ENCODE results near the gene TCF23.
"Not testable (repeated sequence)": the region's sequence is repeated elsewhere in the genome, so short reads cannot be mapped to it uniquely, and the experiment has no call there.

Gene TCF23

GRCh38 chr2:27118525-27119329 lies 30.1 kb upstream of the TCF23 start, which contains the start of gene CGREF1:
CGREF1 (minus strand) TSS chr2:27119128; CDS start chr2:27104366, 14,762 bp downstream.
- Histone ChIP-seq H3K4me3 (ENCODE audit: low read length) (peak within 1 kb of the TSS; percentile 63), H3K4me1 (ENCODE audit: control insufficient read depth, insufficient read depth, low read length) (no peaks in the 10 kb centered on the region), H3K36me3 (ENCODE audit: control insufficient read depth, insufficient read depth, low read length) (no peaks in the 10 kb centered on the region), H3K27me3 (ENCODE audit: control insufficient read depth, insufficient read depth, low read length) (peaks cover 7% of the 10 kb centered on the region), H3K9ac (ENCODE audit: low read length) (no peak within 1 kb of the TSS), H3K27ac (ENCODE audit: low read depth, low read length) (no peak within 1 kb of the TSS)

DNA sequence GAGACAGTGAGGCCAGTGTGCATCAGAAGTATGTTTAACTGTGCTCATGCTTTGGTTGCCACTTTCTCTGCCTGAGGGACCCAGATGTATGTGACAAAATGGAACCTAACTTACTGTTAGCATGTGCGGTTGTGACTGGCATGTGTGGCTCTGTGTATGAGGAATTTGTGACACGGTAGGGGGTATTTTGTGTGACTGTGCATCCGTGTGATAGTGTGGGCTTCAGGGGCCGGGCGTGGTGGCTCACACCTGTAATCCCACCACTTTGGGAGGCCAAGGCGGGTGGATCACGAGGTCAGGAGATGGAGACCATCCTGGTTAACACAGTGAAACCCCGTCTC lies 29.5 kb upstream of the TCF23 start:
- H3K9ac ChIP-seq (ENCODE audit: low read length); H3K27me3 ChIP-seq (ENCODE audit: control insufficient read depth, insufficient read depth, low read length); H3K4me1 ChIP-seq (ENCODE audit: control insufficient read depth, insufficient read depth, low read length); H3K36me3 ChIP-seq (ENCODE audit: control insufficient read depth, insufficient read depth, low read length); H3K27ac ChIP-seq (ENCODE audit: low read depth, low read length): not testable (repeated sequence)
- H3K4me3 ChIP-seq (ENCODE audit: low read length): peak overlapping the region; percentile 63

- Histone ChIP-seq H3K27ac (ENCODE audit: low read depth, low read length) (no peak overlapping the region), H3K9ac (ENCODE audit: low read length) (no peak overlapping the region), H3K4me3 (ENCODE audit: low read length) (no peak overlapping the region), H3K4me1 (ENCODE audit: control insufficient read depth, insufficient read depth, low read length) (no peaks in the 10 kb centered on the region), H3K27me3 (ENCODE audit: control insufficient read depth, insufficient read depth, low read length) (peaks cover 7% of the 10 kb centered on the region), H3K36me3 (ENCODE audit: control insufficient read depth, insufficient read depth, low read length) (no peaks in the 10 kb centered on the region)
Observed at GRCh38 chr2:27121906-27122305, 26.9 kb upstream of the TCF23 start.

DNA sequence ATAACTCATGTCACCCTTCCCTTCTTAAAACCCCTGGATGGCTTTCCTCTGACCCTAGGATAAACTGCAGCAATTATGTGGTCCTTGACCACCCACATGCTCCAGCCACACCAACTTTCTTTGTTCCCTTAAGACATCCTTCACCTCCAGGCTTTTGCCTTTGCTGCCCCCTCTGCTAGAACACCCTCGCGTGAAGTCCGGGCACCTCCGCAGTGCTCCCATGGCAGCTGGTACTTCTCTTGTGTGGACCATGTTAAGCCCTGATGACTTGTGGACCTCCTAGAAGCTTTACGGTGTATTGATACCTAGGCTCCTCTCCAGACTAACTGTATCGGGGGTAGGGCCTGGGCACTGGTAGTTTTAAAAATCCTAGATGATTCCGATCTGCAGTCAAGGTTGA lies 26.0 kb upstream of the TCF23 start:
- peak overlapping the region; percentile 74 for H3K4me3 ChIP-seq (ENCODE audit: low read length)
- H3K36me3 ChIP-seq (ENCODE audit: control insufficient read depth, insufficient read depth, low read length): no peaks in the 10 kb centered on the region
- no peak overlapping the region for H3K27ac ChIP-seq (ENCODE audit: low read depth, low read length)
- peaks cover 7% of the 10 kb centered on the region for H3K27me3 ChIP-seq (ENCODE audit: control insufficient read depth, insufficient read depth, low read length)
- no peak overlapping the region for H3K9ac ChIP-seq (ENCODE audit: low read length)
- no peaks in the 10 kb centered on the region for H3K4me1 ChIP-seq (ENCODE audit: control insufficient read depth, insufficient read depth, low read length)

DNA sequence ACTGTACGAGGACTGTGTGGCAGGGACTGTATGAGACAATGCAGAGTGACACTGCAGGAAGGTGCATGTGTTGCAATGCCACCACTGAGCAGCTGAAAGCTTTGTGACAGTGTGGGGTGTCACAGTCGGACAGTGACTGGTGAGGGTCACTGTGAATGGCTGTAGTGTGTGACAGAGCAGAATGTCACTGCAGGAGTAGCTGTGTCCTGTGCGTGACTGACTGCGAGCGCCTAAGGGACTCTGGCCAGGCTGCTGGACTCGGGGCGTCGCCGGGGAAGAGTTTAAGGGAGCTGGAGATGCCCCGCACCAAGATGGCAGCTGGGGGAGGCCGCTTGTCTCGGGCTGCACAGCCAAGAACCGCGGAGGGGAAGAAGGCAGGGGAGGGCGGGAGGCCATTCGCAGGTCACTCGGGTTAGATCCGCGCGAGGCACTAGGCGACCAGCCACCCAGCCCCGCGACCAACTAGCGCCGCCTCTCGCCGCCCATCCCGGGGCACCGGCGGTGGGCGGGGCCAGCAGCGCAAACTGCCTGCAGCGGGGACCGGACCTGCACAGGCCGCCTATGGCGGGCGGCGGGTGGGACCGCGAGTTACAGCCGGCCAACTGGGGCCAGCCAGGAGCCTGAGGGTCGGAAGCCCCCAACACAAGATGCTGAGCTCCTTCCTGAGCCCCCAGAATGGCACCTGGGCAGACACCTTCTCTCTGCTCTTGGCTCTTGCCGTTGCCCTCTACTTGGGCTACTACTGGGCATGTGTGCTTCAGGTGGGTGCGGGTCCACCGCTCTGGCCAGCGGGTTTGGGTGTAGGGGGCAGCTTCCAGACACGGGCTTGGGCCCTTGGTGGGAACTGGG lies 25.3 kb upstream of the TCF23 start, which contains the start of gene ABHD1:
ABHD1 (plus strand) TSS at position 514 of the 849 bp plus-strand sequence; CDS start at position 648, 134 bp downstream.
- H3K36me3 ChIP-seq (ENCODE audit: control insufficient read depth, insufficient read depth, low read length): no peaks in the 10 kb centered on the region

DNA sequence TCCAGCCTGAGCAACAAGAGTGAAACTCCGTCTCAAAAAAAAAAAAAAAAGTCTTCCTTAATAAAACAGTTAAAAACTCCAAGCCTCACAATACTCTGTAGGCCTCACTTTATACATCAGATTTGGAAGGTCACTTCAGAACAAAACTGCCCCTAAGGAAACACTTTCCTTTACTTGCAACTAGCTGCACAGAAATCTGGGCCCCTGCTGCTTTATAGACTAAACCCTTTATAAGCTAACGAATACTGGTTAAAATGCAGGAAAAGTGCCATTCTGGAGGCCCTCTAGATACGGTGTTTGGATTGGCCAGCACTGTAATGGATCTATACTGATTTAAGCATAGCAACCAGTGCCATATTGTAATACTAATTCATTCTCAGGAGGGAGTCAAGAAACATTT lies 23.7 kb upstream of the TCF23 start:
- Histone ChIP-seq H3K4me1 (ENCODE audit: control insufficient read depth, insufficient read depth, low read length) (no peaks in the 10 kb centered on the region), H3K27me3 (ENCODE audit: control insufficient read depth, insufficient read depth, low read length) (no peaks in the 10 kb centered on the region), H3K4me3 (ENCODE audit: low read length) (no peak overlapping the region), H3K27ac (ENCODE audit: low read depth, low read length) (no peak overlapping the region), H3K36me3 (ENCODE audit: control insufficient read depth, insufficient read depth, low read length) (peaks cover 6% of the 10 kb centered on the region), H3K9ac (ENCODE audit: low read length) (no peak overlapping the region)

More for the DNA sequence above, 25.3 kb upstream of the TCF23 start, which contains the start of gene ABHD1:
- Histone ChIP-seq H3K9ac (ENCODE audit: low read length) (peak within 1 kb of the TSS; percentile 5), H3K4me1 (ENCODE audit: control insufficient read depth, insufficient read depth, low read length) (no peaks in the 10 kb centered on the region), H3K4me3 (ENCODE audit: low read length) (peak within 1 kb of the TSS; percentile 74), H3K27me3 (ENCODE audit: control insufficient read depth, insufficient read depth, low read length) (peaks cover 3% of the 10 kb centered on the region), H3K27ac (ENCODE audit: low read depth, low read length) (no peak within 1 kb of the TSS)

DNA sequence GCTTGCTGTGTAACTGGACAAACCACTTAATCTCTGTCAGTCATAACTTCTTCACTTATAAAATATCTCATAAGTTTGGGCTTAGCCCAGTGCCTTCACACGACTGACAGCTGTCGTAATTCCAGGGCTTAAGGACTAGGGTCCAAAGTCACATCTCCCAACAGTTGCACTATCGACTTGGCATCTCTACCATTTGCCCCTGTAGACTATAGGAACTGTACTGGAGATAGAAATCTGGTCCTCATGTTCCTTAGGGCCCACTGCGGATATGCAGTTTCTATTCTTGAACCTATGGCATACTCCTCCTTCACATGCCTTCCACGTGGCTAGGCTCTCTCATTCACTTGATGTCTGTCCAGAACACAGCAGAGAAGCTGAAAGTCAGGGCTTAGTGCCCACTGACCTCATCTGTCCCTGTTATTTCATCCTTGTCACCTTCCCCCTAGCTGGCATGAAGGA lies 22.5 kb upstream of the TCF23 start:
- no peak overlapping the region for H3K9ac ChIP-seq (ENCODE audit: low read length)
- H3K27me3 ChIP-seq (ENCODE audit: control insufficient read depth, insufficient read depth, low read length): no peaks in the 10 kb centered on the region
- no peaks in the 10 kb centered on the region for H3K4me1 ChIP-seq (ENCODE audit: control insufficient read depth, insufficient read depth, low read length)
- no peak overlapping the region for H3K4me3 ChIP-seq (ENCODE audit: low read length)
- H3K27ac ChIP-seq (ENCODE audit: low read depth, low read length): no peak overlapping the region
- H3K36me3 ChIP-seq (ENCODE audit: control insufficient read depth, insufficient read depth, low read length): peaks cover 14% of the 10 kb centered on the region

DNA sequence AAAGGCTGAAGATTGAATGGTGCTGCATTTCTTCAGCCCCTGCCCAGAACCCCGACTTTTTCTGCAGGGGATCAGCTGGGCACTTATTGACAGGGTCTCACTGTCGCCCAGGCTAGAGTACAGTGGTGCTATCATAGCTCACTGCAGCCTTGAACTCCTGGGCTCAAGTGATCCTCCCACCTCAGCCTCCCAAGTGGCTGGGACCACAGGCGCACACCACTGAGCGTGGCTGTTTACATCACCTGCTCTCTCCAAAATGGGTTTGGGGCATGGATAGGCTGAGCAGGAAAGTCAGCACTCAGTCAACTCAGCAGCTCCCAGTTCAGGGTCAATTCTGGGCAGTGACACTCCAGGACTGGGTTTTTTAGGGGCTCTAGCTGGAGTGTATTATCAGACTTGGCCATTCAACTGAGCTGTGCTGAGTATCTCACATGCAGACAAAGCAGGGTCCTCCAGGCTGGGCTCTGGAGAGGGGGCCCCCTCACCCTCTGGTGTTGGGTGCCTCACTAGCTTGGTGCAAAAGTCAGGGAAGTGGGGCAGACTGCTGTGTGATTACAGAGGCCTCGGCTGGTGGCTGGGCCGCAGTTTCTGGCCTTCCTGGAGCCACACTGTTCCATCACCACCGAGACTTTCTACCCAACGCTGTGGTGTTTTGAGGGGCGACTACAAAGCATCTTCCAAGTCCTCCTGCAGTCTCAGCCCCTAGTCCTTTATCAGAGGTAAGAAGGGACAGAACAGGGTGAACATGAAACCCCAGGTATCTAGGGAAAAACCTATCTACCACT lies 20.7 kb upstream of the TCF23 start:
- Histone ChIP-seq H3K27ac (ENCODE audit: low read depth, low read length) (no peak overlapping the region), H3K4me1 (ENCODE audit: control insufficient read depth, insufficient read depth, low read length) (peaks cover under 1% of the 10 kb centered on the region), H3K36me3 (ENCODE audit: control insufficient read depth, insufficient read depth, low read length) (peaks cover 23% of the 10 kb centered on the region), H3K4me3 (ENCODE audit: low read length) (no peak overlapping the region), H3K9ac (ENCODE audit: low read length) (no peak overlapping the region), H3K27me3 (ENCODE audit: control insufficient read depth, insufficient read depth, low read length) (no peaks in the 10 kb centered on the region)

GRCh38 chr2:27128668-27129571 lies 19.9 kb upstream of the TCF23 start:
- Histone ChIP-seq H3K27me3 (ENCODE audit: control insufficient read depth, insufficient read depth, low read length) (no peaks in the 10 kb centered on the region), H3K4me1 (ENCODE audit: control insufficient read depth, insufficient read depth, low read length) (peaks cover 7% of the 10 kb centered on the region), H3K36me3 (ENCODE audit: control insufficient read depth, insufficient read depth, low read length) (peaks cover 23% of the 10 kb centered on the region), H3K4me3 (ENCODE audit: low read length) (no peak overlapping the region), H3K9ac (ENCODE audit: low read length) (no peak overlapping the region), H3K27ac (ENCODE audit: low read depth, low read length) (no peak overlapping the region)

GRCh38 chr2:27130396-27130795 lies 18.4 kb upstream of the TCF23 start:
- H3K27me3 ChIP-seq (ENCODE audit: control insufficient read depth, insufficient read depth, low read length): no peaks in the 10 kb centered on the region
- H3K27ac ChIP-seq (ENCODE audit: low read depth, low read length): no peak overlapping the region

GRCh38 chr2:27131429-27131828 lies 17.4 kb upstream of the TCF23 start:
- H3K9ac ChIP-seq (ENCODE audit: low read length): no peak overlapping the region
- H3K4me3 ChIP-seq (ENCODE audit: low read length): no peak overlapping the region
- H3K36me3 ChIP-seq (ENCODE audit: control insufficient read depth, insufficient read depth, low read length): peaks cover 23% of the 10 kb centered on the region
- no peaks in the 10 kb centered on the region for H3K27me3 ChIP-seq (ENCODE audit: control insufficient read depth, insufficient read depth, low read length)
- no peak overlapping the region for H3K27ac ChIP-seq (ENCODE audit: low read depth, low read length)
- H3K4me1 ChIP-seq (ENCODE audit: control insufficient read depth, insufficient read depth, low read length): peaks cover 7% of the 10 kb centered on the region

More at GRCh38 chr2:27130396-27130795, 18.4 kb upstream of the TCF23 start:
- Histone ChIP-seq H3K4me1 (ENCODE audit: control insufficient read depth, insufficient read depth, low read length) (peaks cover 7% of the 10 kb centered on the region), H3K9ac (ENCODE audit: low read length) (no peak overlapping the region), H3K4me3 (ENCODE audit: low read length) (no peak overlapping the region), H3K36me3 (ENCODE audit: control insufficient read depth, insufficient read depth, low read length) (peaks cover 23% of the 10 kb centered on the region)

All from rectal smooth muscle tissue (tissue), 1 donor.